HUES6 (cell line): ENCODE data around the gene RBM3.

Source experiments
- H3K27ac ChIP-seq: 2 replicates; pipeline ENCODE4 v1.7.0; 2013; ENCODE audit warnings: low read depth, mild to moderate bottlenecking, low read length, inconsistent platforms
- H3K27me3 ChIP-seq: 2 replicates; pipeline ENCODE4 v1.6.1; 2013; ENCODE audit warnings: low read length; ENCODE audit not compliant: control insufficient read depth, insufficient read depth
- H3K36me3 ChIP-seq: 2 replicates; pipeline ENCODE4 v1.6.1; 2013; ENCODE audit warnings: low read length; ENCODE audit not compliant: control insufficient read depth, insufficient read depth
- H3K4me1 ChIP-seq: 2 replicates; pipeline ENCODE4 v1.6.1; 2013; ENCODE audit warnings: low read length; ENCODE audit not compliant: control insufficient read depth, insufficient read depth
- H3K4me3 ChIP-seq: 2 replicates; pipeline ENCODE4 v1.5.1; 2013; ENCODE audit warnings: low read depth, low read length
- H3K9ac ChIP-seq: one replicate; pipeline ENCODE4 v1.6.1; 2013; ENCODE audit warnings: mild to moderate bottlenecking, low read length
- H3K9me3 ChIP-seq: 2 replicates; pipeline ENCODE4 v1.6.1; 2013; ENCODE audit warnings: low read depth, low read length; ENCODE audit not compliant: control insufficient read depth, insufficient read depth

RBM3 gene

DNA sequence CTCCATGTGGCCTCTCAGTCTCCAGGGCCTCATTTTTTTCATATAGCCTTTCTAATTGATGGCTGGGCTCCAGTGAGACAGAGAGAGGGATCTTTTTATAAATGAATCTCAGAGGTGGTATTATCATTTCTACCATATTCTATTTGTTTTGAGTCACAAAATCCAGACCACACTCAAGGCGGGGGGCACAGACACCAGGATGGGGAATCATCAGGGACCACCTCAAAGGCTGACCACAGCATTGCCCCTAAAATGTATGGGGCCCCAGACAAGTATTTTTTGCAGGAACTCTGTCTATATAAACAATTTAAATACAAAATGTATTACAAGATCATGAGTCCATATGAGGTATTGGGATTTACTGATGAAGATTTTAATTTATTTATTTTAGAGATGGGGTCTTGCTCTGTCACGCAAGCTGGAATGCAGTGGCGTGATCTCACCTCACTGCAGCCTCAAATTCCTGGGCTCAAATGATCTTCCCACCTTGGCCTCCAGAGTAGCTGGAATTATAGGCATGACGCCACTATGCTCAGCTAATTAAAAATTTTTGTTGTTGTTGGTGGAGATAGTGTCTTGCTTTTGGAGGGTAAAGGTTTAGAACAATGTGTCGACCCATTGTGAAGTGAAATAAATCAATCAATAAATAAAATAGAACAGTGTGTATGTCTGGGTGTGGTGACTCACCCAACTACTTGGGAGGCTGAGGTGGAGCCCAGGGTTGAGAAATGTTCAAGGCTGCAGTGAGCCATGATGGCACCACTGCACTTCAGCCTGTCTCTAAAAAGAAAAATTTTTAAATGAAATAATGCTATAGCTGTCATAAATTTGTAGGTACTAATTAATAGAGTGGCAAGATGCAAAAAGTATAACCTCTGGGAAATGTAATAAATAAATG, 52.4 kb downstream of the RBM3 start:
- H3K9me3 ChIP-seq, result peaks cover 2% of the 10 kb centered on the region; the same call in 1 of the 2 replicates
- H3K27me3 ChIP-seq, result no peaks in the 10 kb centered on the region
- no peak overlapping the region for H3K27ac ChIP-seq
- H3K4me3 ChIP-seq, result no peak overlapping the region
- peaks cover 1% of the 10 kb centered on the region; the same call in 1 of the 2 replicates for H3K4me1 ChIP-seq
- H3K9ac ChIP-seq, result no peak overlapping the region
- H3K36me3 ChIP-seq, result no peaks in the 10 kb centered on the region
